ENCODE measurements around the gene TMC4. TPM values are rescaled to one million over a fixed set of nuclear protein-coding genes. Genes with fewer than 3 reads are reported as not detected.

TMC4 gene
- total RNA-seq, 1 experiment from 2014 or later, result 13.4 TPM

- H3K9me3 ChIP-seq (ENCODE audit: low read length), result no peaks in the 10 kb centered on the region
- H3K4me1 ChIP-seq (ENCODE audit: insufficient read depth, low read length), result peaks cover 38% of the 10 kb centered on the region
- peaks cover 23% of the 10 kb centered on the region for H3K79me2 ChIP-seq (ENCODE audit: low read length)
- H3K27ac ChIP-seq (ENCODE audit: low read length), result peak within 1 kb of the TSS; percentile 72
- H3K9me2 ChIP-seq (replicated peaks; ENCODE audit: low read length), result no peaks in the 10 kb centered on the region
- intact Hi-C loops (cut with micrococcal nuclease), result loop anchor here (1.0 to 5.0 kb wide), 3 partner anchors 22 to 43 kb away; partner anchors contain the start of genes CNOT3, RPS9 and TSEN34
- H3K36me3 ChIP-seq (ENCODE audit: low read depth, low read length), result peaks cover 20% of the 10 kb centered on the region
- H3F3A ChIP-seq (ENCODE audit: low read length, unreplicated experiment), result no peaks in the 10 kb centered on the region
- no peaks in the 10 kb centered on the region for H4K20me1 ChIP-seq (ENCODE audit: low read length)
- ATAC-seq, result peak; percentile 81
- ChIA-PET POLR2A (ENCODE audit: unreplicated experiment) (interaction anchor here (0.6 to 1.6 kb wide), 6 partner anchors 10 to 34 kb away, joined by 3 to 5 read pairs (median 4); partner anchors contain the start of genes CNOT3 and MBOAT7), CTCF (interaction anchor here (0.5 to 1.9 kb wide), 3 partner anchors 12 to 132 kb away, joined by 3 to 10 read pairs (median 4); partner anchors contain the start of gene CNOT3)
- peak within 1 kb of the TSS; percentile 84 for H3K4me2 ChIP-seq (ENCODE audit: low read length)
- H3K4me3 ChIP-seq (ENCODE audit: low read length), result peak within 1 kb of the TSS; percentile 71
- peak within 1 kb of the TSS; percentile 70 for H2AFZ ChIP-seq (ENCODE audit: low read length)
- peak within 1 kb of the TSS; percentile 75 for H3K9ac ChIP-seq (ENCODE audit: low read length)
- no TSS peak for BruUV-seq (replicated peaks)
- peak; percentile 100 for DNase-seq
- TF ChIP-seq CTCF (conservative IDR thresholded peaks at IDR 0.05; ENCODE audit: low read depth, low read length), result peak; percentile 34; the same call in 1 of the 2 replicates
- TF ChIP-seq EZH2phosphoT487 (IDR thresholded peaks at IDR 0.05; ENCODE audit: borderline replicate concordance, low read length), result no peak
- no peaks in the 10 kb centered on the region for H3K27me3 ChIP-seq (ENCODE audit: low read length)
Observed at GRCh38 chr19:54159352-54160181, 13.4 kb downstream of the TMC4 start, which contains the start of gene LENG1. TSS of gene LENG1 (minus strand) at chr19:54159721. CDS start at chr19:54159695, 26 bp downstream.

- peak overlapping the region; percentile 75 for H3K9ac ChIP-seq (ENCODE audit: low read length)
- no peak for ATAC-seq
- BruUV-seq (replicated peaks), result TSS peak; percentile 73
- no peaks in the 10 kb centered on the region for H3K27me3 ChIP-seq (ENCODE audit: low read length)
- no peaks in the 10 kb centered on the region for H3K9me3 ChIP-seq (ENCODE audit: low read length)
- peaks cover 27% of the 10 kb centered on the region for H3K36me3 ChIP-seq (ENCODE audit: low read depth, low read length)
- H4K20me1 ChIP-seq (ENCODE audit: low read length), result no peaks in the 10 kb centered on the region
- peak overlapping the region; percentile 84 for H3K4me2 ChIP-seq (ENCODE audit: low read length)
- peak overlapping the region; percentile 69 for H3K4me3 ChIP-seq (ENCODE audit: low read length)
- ChIA-PET POLR2A (ENCODE audit: unreplicated experiment) (interaction anchor here (0.8 to 1.6 kb wide), 3 partner anchors 12 to 31 kb away, joined by 3 to 5 read pairs (median 4); partner anchors contain the start of genes CNOT3 and MBOAT7), CTCF (interaction anchor here (0.6 to 1.9 kb wide), 3 partner anchors 11 to 22 kb away, joined by 3 to 10 read pairs (median 4); partner anchors contain the start of gene CNOT3)
- no peaks in the 10 kb centered on the region for H3F3A ChIP-seq (ENCODE audit: low read length, unreplicated experiment)
- intact Hi-C loops (cut with micrococcal nuclease), result loop anchor here (1.0 to 2.0 kb wide), 2 partner anchors 22 to 32 kb away; partner anchors contain the start of genes CNOT3 and TSEN34
- H3K9me2 ChIP-seq (replicated peaks; ENCODE audit: low read length), result no peaks in the 10 kb centered on the region
- H3K4me1 ChIP-seq (ENCODE audit: insufficient read depth, low read length), result peaks cover 33% of the 10 kb centered on the region
- peak overlapping the region; percentile 72 for H3K27ac ChIP-seq (ENCODE audit: low read length)
- DNase-seq, result peak; percentile 36
- peak overlapping the region; percentile 70 for H2AFZ ChIP-seq (ENCODE audit: low read length)
- no peak for TF ChIP-seq CTCF (conservative IDR thresholded peaks at IDR 0.05; ENCODE audit: low read depth, low read length)
- TF ChIP-seq EZH2phosphoT487 (IDR thresholded peaks at IDR 0.05; ENCODE audit: borderline replicate concordance, low read length), result no peak
- TF ChIP-seq EZH2 (IDR thresholded peaks at IDR 0.05; ENCODE audit: low read length, unreplicated experiment), result no peak
- peaks cover 23% of the 10 kb centered on the region for H3K79me2 ChIP-seq (ENCODE audit: low read length)
Observed at GRCh38 chr19:54158812-54159351, 14.1 kb downstream of the TMC4 start.

Data from PC-3 (cell line).